Kidney (tissue), 14 donors: Measurements from ENCODE around the gene BPNT1. TPM values are rescaled to one million over a fixed set of nuclear protein-coding genes. Genes with fewer than 3 reads are reported as not detected.
A peak's percentile ranks its signal among the peaks of the same experiment; 100 is the strongest.

Source experiments
- DNase-seq, 5 donors: peaks; one replicate each; pipeline ENCODE4 v3.0.0-alpha.2; 2013 to 2020
- FAIRE-seq: peaks from 2 replicates; lab custom pipeline; 2012; peaks lifted over from hg19 to GRCh38; lab: Jason Lieb, UNC
- H3K27ac ChIP-seq, 2 donors: one replicate each; pipeline ENCODE4 v1.7.0; 2013; ENCODE audit warnings: low read depth in 2 of 2, low read length in 2 of 2, inconsistent platforms in 1 of 2
- H3K27me3 ChIP-seq: one replicate; pipeline ENCODE4 v1.7.1; 2013; ENCODE audit warnings: low read length, inconsistent platforms; ENCODE audit not compliant: control insufficient read depth, insufficient read depth
- H3K36me3 ChIP-seq, 3 donors: one replicate each; pipeline versions ENCODE4 v1.7.0 to v1.7.1; 2013; ENCODE audit warnings: low read length in 3 of 3, control low read depth in 1 of 3, inconsistent platforms in 1 of 3; ENCODE audit not compliant: insufficient read depth in 3 of 3, control insufficient read depth in 2 of 3
- H3K4me1 ChIP-seq, 3 donors: one replicate each; pipeline versions ENCODE4 v1.7.0 to v1.7.1; 2013; ENCODE audit warnings: low read length in 3 of 3, inconsistent platforms in 1 of 3, low read depth in 1 of 3; ENCODE audit not compliant: control insufficient read depth in 2 of 3, insufficient read depth in 2 of 3
- H3K4me3 ChIP-seq, 3 donors: one replicate each; pipeline versions ENCODE4 v1.7.0 to v1.8.1; 2013; ENCODE audit warnings: low read length in 3 of 3, control low read depth in 1 of 3, inconsistent platforms in 1 of 3
- H3K9ac ChIP-seq, 3 donors: one replicate each; pipeline versions ENCODE4 v1.7.0 to v1.7.1; 2013; ENCODE audit warnings: low read length in 3 of 3, control low read depth in 1 of 3, inconsistent platforms in 1 of 3
- H3K9me3 ChIP-seq, 3 donors: one replicate each; pipeline versions ENCODE4 v1.7.0 to v1.7.1; 2013; ENCODE audit warnings: low read length in 3 of 3, control low read depth in 1 of 3, inconsistent platforms in 1 of 3; ENCODE audit not compliant: control insufficient read depth in 2 of 3, insufficient read depth in 1 of 3
- CTCF ChIP-seq: IDR thresholded peaks from 3 replicates; pipeline ENCODE4 v1.5.1; 2012; ENCODE audit warnings: mild to moderate bottlenecking, moderate library complexity, borderline replicate concordance; ENCODE audit not compliant: insufficient read depth; ENCODE audit errors: extremely low read depth
- intact Hi-C: fragments of 100-400 bp; cut with DNase I; formaldehyde crosslinking; loops from one replicate; pipeline ENCODE4 v1.11.1; 2022
- microRNA-seq: library from miRNA; unstranded; fragments of <30 nt; microRNA quantifications from one replicate; pipeline ENCODE4 v1.2.0, GENCODE V29; 2020
- polyA plus RNA-seq: library from polyadenylated mRNA; stranded (reverse); fragments of 350-450 nt; fragmentation: Illumina TruSeq; extraction: RNeasy Lipid Tissue Mini Kit (QIAGEN cat#74804); gene quantifications from one replicate; pipeline ENCODE4 v1.2.3, GENCODE V29; 2014; ENCODE audit warnings: low read depth, low replicate concordance; ENCODE audit not compliant: insufficient read depth
- total RNA-seq: library from RNA; stranded (reverse); fragmentation: NEBNext Ultra II Directional; extraction: Animal tissue kit (Norgen Biotek cat#: 25700); gene quantifications from one replicate; pipeline ENCODE4 v1.2.1, GENCODE V29; 2021
- donor health status: control.
- donor health status: control.
- donor health status: control.
- donor health status: control.
- donor health status: control.
- donor health status: DM: yes; HTN: yes; CAD: no.
- donor health status: Normal renal cell carcinoma (clear cell type).

The BPNT1 gene
- total and polyA plus RNA-seq, 2 donors from 2014 or later = 25.7 to 31.3 TPM

GRCh38 chr1:220012259-220012658 lies 77.3 kb downstream of the BPNT1 start:
- peak in 1 of 5 donors; percentile 40 for DNase-seq
- H3K4me1 ChIP-seq = no peaks in the 10 kb centered on the region
- no peaks in the 10 kb centered on the region for H3K27me3 ChIP-seq
- no peaks in the 10 kb centered on the region for H3K9me3 ChIP-seq
- intact Hi-C loops = no loop called here
- H3K36me3 ChIP-seq = peaks cover 0 to 20% (median 3%) of the 10 kb centered on the region in 3 donors
- TF ChIP-seq CTCF = no peak
- no peak overlapping the region for H3K9ac ChIP-seq
- H3K4me3 ChIP-seq = no peak overlapping the region
- no peak overlapping the region for H3K27ac ChIP-seq
- FAIRE-seq = no peak

GRCh38 chr1:220011620-220012019 lies 78.0 kb downstream of the BPNT1 start:
- Histone ChIP-seq H3K9me3 (no peaks in the 10 kb centered on the region), H3K27me3 (no peaks in the 10 kb centered on the region), H3K9ac (no peak overlapping the region), H3K4me3 (no peak overlapping the region), H3K27ac (no peak overlapping the region), H3K36me3 (peaks cover 0 to 20% (median 3%) of the 10 kb centered on the region in 3 donors), H3K4me1 (no peaks in the 10 kb centered on the region)
- TF ChIP-seq CTCF = no peak
- DNase-seq (no peak), FAIRE-seq (no peak)
- intact Hi-C loops = no loop called here

Small RNA genes within 50 kb of the gene (microRNA-seq; reads per million reads assigned to microRNA genes)
- gene MIR194-1 = not detected
- not detected for gene MIR215

Other genes with a start within 250 kb of the BPNT1 start
- not detected for gene SLC30A10, start 161.2 kb downstream of the BPNT1 start, total RNA-seq
- gene SLC30A10, start 161.2 kb downstream of the BPNT1 start, polyA plus RNA-seq = not detected
- gene EPRS1, start 43.3 kb downstream of the BPNT1 start, total RNA-seq = 88.7 TPM
- 63.1 TPM for gene EPRS1, start 43.3 kb downstream of the BPNT1 start, polyA plus RNA-seq
- 51.4 TPM for gene IARS2, start 4.3 kb upstream of the BPNT1 start, total RNA-seq
- gene IARS2, start 4.3 kb upstream of the BPNT1 start, polyA plus RNA-seq = 42.9 TPM
- 38.1 TPM for gene RAB3GAP2, start 182.7 kb upstream of the BPNT1 start, total RNA-seq
- 7.6 TPM for gene RAB3GAP2, start 182.7 kb upstream of the BPNT1 start, polyA plus RNA-seq